HG02970 (cell line): ENCODE measurements around the gene SOX12.
"Not testable (repeated sequence)": the region's sequence is repeated elsewhere in the genome, so short reads cannot be mapped to it uniquely, and the experiment has no call there.

Source experiments
- ATAC-seq: cut with Tn5 transposase; IDR thresholded peaks from one replicate; pipeline ENCODE4 v1.9.1; 2021; ENCODE audit warnings: mild to moderate bottlenecking, moderate library complexity, moderate number of reproducible peaks; ENCODE audit not compliant: unreplicated experiment, low FRiP score

Gene SOX12

DNA sequence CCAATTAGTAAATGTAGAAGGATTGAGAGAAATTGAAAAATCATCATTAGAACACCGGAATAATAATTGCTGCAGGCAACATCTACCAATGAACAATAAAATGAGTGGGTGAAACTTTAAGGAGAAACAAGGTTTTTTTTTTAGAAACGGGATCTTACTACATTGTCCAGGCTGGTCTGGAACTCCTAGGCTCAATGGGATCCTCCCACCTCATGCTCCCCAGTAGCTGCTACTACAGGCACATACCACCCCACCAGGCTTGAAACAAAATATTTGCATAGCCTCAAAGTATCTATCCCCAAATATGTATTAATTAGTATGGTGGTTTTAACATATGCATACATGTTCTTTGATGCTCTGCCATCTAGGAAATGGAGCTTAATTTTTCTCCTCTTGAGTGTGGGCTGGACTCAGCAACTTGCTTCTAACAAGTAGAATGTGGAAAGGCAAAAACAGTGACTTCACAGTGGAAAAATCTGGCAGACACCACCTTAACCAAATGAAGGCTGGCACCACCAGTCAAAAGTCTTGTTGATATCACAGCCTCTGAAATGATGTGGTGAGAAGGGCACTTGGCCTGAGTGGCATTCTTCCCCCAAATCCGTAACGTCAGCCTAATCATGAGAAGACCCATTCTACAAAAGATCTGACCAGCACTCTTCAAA lies 33.7 kb downstream of the SOX12 start:
- no peak for ATAC-seq

DNA sequence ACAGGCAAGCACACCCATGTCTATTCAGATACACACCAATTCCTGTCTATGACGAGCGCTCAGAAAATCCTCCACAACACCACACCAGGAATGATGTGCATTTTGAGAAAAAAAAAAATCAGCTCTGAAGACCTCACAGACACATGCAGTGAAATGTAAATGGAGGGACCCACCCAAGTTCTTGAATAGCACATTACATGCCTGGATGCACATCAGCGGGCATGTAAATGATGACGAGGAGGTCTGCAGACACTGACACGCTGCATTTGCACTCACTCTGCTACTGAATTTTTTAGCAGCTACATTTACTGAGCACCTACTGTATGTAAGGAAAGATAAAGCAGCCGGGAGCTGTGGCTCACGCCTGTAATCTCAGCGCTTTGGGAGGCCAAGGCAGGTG lies 36.2 kb downstream of the SOX12 start:
- no peak for ATAC-seq

DNA sequence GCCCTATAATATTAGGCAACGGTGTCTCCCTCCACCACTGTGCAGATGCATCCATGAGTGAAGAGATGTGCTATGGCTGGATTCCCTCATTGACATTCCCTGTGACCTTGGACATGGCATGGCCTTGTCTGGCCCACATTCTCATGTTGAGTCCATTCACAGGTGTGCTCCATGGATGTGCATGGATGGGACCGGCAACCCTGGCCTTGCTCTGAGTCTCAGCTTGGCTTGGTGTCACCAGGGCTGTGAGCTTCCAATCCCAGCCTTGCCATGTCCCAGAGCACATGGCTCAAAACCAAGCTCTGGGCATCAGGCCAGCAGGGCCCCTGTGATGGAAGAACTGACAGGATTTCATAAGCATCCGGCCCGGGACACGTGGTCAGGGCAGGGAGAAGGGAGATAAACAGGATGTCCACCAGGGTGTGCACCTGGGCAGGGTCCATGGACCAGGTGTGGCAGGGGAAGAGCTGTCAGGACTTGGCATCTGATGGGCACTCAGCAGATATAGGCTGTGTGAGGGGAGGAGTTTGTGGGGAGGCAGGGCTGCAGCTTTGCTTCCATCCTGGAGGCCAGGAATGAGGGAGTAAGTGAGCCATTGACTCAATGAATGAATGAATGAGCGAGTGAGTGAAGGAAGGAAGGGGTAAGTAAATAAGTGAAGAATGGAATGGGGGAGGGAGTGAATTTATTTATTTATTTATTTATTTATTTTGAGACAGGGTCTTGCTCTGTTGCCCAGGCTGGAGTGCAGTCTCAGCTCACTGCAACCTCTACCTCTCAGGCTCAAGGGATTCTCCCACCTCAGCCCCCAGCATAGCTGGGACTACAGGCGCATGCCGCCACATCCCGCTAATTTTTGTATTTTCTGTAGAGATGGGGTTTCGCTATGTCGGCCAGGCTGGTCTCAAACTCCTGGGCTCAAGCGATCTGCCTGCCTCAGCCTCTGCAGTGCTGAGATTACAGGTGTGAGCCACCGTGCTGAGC lies 37.2 kb downstream of the SOX12 start:
- no peak for ATAC-seq

DNA sequence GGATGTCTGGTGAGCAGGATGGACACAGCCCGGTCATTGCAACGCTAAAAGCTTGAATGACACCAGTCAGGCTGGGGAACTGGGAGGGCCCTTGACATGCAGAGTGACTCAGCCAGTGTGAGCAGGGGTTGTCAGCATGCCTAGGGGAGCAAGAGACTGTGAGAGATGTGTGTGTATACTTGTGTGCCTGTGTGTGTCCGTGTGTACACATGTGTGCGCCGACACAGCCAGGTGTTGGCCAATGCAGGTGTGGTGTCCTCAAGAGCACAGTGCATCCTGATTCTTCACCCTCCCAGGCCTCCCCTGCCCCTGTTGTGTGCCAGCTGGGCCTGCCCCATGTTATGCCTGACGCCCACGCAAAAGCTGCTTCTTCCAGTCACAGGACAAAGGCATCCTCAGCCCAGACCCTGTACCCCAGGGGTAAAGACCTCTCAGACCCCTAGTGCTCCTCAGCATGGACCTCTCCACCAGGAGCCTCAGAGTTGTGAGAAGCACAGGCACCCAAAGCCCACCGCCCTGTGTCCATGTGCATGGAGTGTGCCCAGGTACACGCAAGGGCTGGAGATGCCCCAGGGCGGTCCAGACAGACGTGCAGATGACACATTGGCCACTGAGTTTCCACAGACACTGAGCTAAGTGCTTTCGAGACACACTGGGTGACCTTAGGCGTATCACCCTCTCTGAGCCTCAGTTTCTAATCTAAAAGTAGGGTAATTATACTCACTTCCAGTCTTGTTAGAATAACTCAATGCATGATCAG lies 38.1 kb downstream of the SOX12 start:
- no peak for ATAC-seq

DNA sequence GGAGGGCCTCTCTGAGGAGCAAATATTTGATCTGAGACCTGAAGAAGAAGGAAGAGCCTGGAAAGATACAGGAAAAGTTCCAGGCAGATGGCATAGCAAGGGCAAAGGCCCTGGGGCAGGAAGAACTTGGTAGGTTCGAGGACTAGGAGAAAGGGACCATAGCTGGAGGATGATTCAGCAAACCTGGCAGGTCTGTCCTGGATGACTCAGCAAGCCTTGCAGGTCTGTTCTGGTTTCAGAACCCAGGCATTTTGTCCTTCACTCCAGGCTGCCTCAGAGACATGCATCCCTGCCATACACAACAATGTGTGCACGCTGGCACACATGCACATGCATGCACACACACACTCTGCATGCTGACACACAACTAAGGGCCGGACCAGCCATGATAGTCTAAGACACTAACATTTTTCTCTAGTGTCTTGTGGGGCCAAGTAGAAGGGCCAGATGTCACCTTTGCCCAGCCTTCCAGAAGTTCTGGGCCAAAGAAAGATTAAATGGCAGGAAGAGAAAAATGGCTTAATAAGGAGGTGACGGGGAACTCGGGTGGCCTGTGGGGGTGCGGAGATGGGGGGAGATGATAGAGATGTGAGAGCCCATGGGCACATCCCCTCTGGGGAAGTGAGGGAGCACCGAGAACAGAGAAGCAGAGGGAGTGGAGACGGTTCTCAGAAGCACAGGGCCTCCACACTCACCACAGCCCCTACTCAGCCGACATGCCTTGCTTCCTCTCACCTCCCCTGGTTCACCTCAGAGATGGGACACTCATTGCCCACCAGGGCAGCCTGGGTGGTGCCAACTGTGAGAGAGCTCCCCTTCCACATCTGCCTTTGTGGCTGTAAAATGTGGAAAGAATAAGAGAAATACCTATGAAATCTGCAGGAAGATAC lies 39.8 kb downstream of the SOX12 start:
- ATAC-seq: no peak

DNA sequence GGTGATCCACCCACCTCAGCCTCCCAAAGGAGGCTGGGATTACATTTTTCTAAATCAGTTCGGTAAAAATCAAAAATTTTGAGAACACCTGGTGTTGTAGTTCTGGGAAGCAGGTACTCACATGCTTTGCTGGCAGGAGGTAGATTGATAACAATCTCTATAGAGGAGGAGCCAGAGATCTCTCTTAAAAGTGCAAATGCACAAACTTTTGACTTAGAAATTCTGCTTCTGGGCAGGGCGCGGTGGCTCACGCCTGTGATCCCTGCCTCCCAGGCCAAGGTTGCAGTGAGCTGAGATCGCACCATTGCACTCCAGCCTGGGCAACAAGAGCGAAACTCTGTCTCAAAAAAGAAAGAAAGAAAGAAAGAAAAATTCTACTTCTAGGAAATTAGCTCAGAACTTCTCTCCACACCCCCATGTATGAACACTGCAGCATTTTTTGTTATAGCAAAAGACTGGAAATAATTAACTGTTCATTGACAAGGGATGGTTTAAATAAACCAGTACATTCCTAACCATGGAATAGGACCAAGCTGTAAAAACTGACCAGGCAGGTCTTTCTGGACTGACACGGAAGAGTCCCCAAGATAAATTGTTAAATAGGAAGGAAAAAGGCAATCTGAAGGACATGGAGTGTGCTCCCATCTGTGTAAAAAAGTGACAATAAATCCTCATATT lies 40.8 kb downstream of the SOX12 start:
- ATAC-seq: no peak

DNA sequence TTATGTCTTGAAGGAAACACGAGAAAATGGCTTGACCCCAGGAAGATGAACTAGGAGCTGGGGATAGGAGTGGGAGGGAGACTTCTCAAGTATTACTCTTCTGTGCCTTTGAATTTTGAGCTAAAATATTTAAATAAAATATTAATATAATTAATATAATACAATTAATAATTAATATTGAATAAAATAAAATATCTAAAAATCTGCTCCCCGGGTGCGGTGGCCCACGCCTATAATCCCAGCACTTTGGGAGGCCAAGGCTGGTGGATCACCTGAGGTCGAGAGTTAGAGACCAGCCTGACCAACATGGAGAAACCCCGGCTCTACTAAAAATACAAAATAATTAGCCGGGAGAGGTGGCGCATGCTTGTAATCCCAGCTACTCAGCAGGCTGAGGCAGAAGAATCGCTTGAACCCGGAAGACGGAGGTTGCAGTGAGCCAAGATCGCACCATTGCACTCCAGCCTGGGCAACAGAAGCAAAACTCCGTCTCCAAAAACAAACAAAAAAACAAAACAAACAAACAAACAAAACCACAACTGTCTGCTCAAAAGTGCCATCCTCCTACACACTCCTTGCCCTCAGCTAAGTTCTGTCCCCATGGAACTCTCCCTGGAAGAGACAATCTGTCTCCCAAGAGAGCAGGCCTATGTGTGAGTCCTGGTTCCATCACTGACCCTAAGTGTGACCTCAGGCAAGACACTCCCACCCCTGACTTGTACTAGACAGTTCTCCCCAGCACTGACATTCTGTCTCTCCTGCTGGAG lies 41.5 kb downstream of the SOX12 start:
- no peak for ATAC-seq

DNA sequence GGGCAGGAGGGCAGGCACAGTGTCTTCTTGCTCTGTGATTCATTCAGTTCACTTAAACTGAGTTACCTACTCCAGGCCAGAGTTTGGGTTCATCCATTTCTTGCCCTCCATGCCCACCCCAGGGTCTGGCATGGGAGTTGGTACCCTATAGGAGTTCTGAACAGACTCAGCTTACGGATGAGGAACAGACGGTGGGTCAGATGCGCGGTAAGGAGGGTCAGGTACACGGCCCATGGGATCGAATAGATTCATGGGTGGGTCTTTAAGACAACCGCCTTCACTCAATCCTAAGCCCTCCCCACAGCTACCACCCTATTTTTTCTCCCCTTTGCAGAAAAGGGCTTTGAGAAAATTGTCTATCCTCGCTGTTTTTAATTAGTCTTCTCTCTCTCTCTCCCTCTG lies 42.1 kb downstream of the SOX12 start:
- ATAC-seq: no peak

DNA sequence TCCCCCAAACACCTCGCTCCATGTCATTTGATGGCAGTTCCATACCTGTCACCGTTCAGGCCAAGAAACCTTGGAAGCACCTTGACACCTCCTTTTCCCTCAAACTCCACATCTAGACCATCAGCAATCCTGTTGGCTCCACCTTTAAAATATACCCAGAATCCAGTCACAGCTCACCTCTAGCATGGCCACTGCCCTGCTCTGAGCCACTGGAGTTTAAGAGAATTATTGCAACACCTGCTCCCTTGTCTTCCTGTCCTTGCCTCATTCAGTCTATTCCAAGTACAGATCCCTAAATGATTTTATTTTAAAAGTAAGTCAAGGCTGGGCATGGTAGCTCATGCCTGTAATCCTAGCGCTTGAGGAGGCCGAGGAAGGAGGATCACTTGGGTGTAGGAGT lies 43.6 kb downstream of the SOX12 start:
- no peak for ATAC-seq

DNA sequence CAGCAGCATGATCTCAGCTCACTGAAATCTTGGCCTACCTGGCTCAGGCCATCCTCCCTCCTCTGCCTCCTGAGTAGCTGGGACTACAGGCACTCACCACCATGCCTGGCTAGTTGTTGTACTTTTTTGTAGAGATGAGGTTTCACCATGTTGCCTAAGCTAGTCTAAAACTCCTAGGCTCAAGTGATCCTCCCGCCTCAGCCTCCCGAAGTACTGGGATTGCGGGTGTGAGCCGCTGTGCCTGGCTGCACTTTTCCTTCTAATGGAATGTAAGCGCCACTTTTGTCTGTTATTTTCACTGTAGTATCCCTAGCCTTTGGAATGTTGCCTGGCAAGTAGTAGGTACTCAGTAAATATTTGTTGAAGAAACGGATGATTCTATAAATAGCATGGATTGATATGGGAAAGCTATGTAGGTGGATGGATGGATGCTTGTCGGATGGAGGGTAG lies 44.8 kb downstream of the SOX12 start:
- no peak for ATAC-seq

DNA sequence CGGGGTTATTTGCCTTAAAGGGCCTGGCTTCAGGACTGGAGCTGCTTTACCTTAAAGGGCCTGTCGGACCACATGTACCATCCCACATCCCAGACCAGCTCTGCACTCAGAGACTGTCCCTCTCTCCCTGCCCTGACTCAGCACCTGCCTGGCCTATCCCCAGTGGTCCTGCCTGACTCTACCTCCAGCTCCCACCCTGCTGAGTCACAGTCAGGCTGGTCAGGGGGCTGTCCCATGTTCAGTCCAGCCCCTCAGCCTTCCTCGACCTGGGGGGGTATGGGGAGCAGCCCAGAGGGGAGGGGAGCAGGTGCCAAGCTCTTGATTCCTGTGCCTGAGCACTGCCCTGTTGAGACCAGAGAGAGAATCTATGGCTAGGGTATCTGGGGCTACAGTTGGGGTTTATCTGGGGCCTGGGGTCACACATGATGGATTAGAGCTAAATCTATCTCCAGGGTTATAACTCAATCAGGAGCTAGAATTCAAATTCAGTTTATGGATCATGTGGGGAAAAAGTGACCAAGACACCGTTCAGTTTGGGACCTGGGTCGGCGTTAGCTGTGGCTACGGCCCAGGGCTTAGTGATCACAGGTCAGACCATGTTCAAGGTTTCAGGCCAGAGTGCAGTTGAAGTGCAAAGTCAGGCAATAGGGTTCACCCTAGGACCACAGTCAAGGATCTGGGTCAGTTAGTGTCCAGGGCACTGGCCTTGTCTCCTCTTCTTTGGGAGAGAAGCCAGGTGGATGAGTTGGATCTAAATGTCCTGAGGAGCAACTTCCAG lies 45.8 kb downstream of the SOX12 start:
- no peak for ATAC-seq

DNA sequence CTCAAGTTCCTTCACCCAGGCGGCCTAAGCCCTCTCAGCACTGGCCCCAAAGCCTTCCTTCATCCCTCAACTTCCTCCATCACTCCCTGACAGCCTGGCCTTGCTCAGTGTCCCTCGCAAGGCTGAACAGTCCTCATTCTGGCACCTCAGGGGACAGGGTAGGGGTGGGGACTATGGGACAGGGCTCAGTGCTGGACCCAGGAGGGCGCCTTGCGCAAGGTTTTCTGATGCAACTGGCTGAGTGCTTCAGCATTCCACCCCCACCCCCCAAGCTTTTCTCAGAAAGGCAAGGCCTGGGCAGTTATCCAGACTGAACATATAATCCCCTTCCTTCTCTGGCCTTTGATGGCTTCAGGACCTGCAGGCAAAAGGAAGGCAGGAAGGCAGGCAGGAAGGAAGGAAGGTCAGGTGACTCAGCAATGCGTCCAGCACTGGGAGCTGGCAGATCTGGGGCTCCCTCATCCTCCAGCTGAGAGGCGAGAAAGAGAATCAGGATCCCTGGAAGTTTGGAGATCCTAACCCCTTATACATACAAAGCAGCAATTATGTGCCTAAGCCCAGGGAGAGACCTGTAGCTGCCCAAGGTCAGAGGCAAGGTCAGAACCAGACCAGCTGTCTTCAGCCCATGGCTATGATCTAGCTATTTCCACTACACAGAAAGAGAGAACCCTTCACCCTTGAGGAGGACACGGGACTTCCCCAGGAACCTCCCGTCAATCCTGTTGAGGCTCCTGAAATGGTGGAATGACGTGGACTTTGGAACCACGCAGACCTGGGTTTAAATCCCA lies 46.6 kb downstream of the SOX12 start:
- ATAC-seq: no peak

DNA sequence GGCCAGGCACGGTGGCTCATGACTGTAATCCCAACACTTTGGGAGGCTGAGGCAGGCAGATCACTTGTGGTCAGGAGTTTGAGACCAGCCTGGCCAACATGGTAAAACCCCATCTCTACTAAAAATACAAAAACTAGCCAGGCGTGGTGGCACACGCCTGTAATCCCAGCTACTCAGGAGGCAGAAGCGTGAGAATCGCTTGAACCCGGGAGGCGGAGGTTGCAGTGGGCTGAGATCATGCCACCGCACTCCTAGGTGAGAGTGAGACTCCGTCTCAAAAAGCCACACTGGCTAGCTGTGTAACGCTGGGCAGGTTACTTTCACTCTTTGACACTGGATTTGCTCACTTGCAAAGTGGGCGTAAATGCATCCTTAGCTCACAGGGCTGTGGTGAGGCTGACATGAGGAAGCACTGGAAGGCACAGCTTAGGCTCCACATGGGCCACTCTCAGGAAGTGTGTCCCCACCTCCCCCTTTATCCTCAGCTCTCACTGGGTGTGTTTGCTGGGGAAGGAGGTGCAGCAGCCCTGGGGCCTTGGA lies 47.3 kb downstream of the SOX12 start:
- not testable (repeated sequence) for ATAC-seq

DNA sequence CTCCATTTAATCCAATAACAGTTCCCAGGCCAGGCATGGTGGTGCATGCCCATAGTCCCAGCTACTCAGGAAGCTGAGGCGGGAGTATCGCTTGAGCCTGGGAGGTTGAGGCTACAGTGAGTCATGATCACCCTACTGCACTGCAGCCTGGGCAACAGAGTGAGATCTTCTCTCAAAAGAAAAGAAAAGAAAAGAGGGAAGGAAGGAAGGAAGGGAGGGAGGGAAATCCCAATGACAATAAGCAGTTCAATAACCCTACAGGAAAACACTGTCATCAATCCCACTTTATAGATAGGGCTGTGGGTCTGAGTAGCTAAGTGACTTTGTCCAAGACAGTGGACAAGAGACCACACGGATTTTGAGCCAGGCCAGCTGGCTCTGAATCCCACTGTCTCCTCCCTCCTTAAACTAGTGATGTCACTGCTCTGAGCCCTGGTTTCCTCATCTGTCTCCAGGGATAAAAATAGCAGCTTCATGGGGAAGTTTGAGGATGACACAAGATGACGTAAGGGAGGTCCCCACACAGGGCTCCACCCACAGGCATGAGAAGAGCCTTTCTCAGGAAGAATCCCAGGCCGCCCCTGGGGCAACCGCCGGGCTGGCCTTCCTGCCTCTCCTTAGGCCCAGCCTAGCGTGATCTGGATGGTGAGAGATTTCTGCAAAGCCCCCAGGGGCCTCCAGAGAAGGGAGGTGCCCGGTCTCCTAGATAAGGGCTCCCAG lies 48.0 kb downstream of the SOX12 start:
- ATAC-seq: no peak

DNA sequence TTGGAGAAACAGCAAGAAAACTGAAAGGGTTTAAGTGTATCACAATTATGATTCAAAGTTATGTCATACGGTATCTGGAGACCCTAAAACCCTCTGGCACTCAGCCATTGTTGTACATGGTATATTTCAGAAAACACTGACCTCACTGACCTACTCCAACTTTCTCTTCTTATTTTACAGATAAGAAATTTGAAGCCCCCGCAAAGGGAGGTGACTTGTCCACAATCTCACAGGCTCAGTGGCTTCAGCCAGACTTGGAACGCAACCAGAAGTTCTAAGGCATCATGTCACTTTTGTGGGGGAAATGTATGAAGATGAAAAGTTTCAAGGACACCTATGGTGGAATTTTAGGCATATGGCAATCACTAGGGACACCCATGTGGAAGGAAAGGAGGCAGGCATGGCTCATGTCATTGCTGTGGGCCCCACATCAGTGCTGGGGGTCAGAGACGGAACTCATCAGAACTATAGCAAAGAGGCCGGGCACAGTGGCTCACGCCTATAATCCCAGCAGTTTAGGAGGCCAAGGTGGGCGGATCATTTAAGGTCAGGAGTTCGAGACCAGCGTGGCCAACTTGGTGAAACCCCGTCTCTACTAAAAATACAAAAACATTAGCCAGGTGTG lies 50.0 kb downstream of the SOX12 start:
- no peak for ATAC-seq

DNA sequence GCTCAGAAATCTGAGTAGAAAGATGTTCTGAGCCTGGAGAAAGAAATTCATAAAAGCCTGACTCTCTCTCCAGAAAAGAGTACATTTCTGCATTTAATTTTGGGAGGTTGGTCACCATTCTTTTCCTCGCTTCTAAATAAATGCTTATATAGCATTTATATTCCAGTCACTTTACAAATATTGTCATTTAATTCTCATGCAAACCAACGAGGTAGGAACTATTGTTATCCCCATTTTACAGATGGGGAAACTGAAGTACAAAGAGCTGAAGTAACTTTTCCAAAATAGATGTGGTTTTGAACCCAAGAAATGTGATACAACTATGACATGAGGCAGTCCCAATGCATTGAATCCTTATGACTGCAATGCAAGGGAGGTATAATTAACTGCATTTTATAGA lies 50.7 kb downstream of the SOX12 start:
- ATAC-seq: no peak
